ENCODE measurements around the gene TBC1D4. TPM values are rescaled to one million over a fixed set of nuclear protein-coding genes. Genes with fewer than 3 reads are reported as not detected.

Gene TBC1D4
- total RNA-seq, 1 experiment from 2014 or later, result 177 TPM

- Mint-ChIP-seq H3K27ac (ENCODE audit: unreplicated experiment) (no peak overlapping the region), H3K36me3 (ENCODE audit: insufficient read depth, unreplicated experiment) (no peaks in the 10 kb centered on the region), H3K9me3 (ENCODE audit: unreplicated experiment) (no peaks in the 10 kb centered on the region), H3K4me1 (ENCODE audit: low read depth, unreplicated experiment) (no peaks in the 10 kb centered on the region), H3K27me3 (ENCODE audit: insufficient read depth, unreplicated experiment) (peaks cover 3% of the 10 kb centered on the region), H3K4me3 (ENCODE audit: unreplicated experiment) (no peak overlapping the region)
- DNase-seq, result no peak
- TF ChIP-seq CTCF (IDR thresholded peaks at IDR 0.05; ENCODE audit: insufficient read depth in 1 of 2, low read depth in 1 of 2, low read length in 1 of 2, severe bottlenecking in 1 of 2, unreplicated experiment in 1 of 2), result no peak
- H3K4me3 ChIP-seq (ENCODE audit: low read depth, low read length), result no peak overlapping the region
- CTCF ChIA-PET, result no interaction called here
- no peaks in the 10 kb centered on the region for H3K4me1 ChIP-seq
- no peaks in the 10 kb centered on the region; the same call in 1 of the 2 replicates for H3K27me3 ChIP-seq (replicated peaks; ENCODE audit: control insufficient read depth, insufficient read depth, low read length)
- no peaks in the 10 kb centered on the region for H3K9me3 ChIP-seq
- H3K36me3 ChIP-seq (ENCODE audit: control insufficient read depth, insufficient read depth, low read length), result no peaks in the 10 kb centered on the region
- BruUV-seq (replicated peaks), result no TSS peak
- POLR2A ChIA-PET, result no interaction called here
- intact Hi-C loops (cut with micrococcal nuclease; ENCODE audit: unreplicated experiment), result no loop called here
These were observed 30.3 kb upstream of the TBC1D4 start for GRCh38 chr13:75512253-75512652.

- Mint-ChIP-seq H3K4me1 (ENCODE audit: low read depth, unreplicated experiment) (no peaks in the 10 kb centered on the region), H3K36me3 (ENCODE audit: insufficient read depth, unreplicated experiment) (no peaks in the 10 kb centered on the region), H3K9me3 (ENCODE audit: unreplicated experiment) (no peaks in the 10 kb centered on the region), H3K27me3 (ENCODE audit: insufficient read depth, unreplicated experiment) (peaks cover 3% of the 10 kb centered on the region), H3K27ac (ENCODE audit: unreplicated experiment) (no peak overlapping the region), H3K4me3 (ENCODE audit: unreplicated experiment) (no peak overlapping the region)
- Histone ChIP-seq H3K27me3 (replicated peaks; ENCODE audit: control insufficient read depth, insufficient read depth, low read length) (no peaks in the 10 kb centered on the region; the same call in 1 of the 2 replicates), H3K9me3 (no peaks in the 10 kb centered on the region), H3K36me3 (ENCODE audit: control insufficient read depth, insufficient read depth, low read length) (no peaks in the 10 kb centered on the region), H3K4me3 (ENCODE audit: low read depth, low read length) (no peak overlapping the region), H3K4me1 (no peaks in the 10 kb centered on the region)
- no peak for TF ChIP-seq CTCF (IDR thresholded peaks at IDR 0.05; ENCODE audit: insufficient read depth in 1 of 2, low read depth in 1 of 2, low read length in 1 of 2, severe bottlenecking in 1 of 2, unreplicated experiment in 1 of 2)
- BruUV-seq (replicated peaks), result no TSS peak
- ChIA-PET CTCF (no interaction called here), POLR2A (no interaction called here)
- no peak for DNase-seq
- intact Hi-C loops (cut with micrococcal nuclease; ENCODE audit: unreplicated experiment), result no loop called here
These were observed 29.2 kb upstream of the TBC1D4 start for GRCh38 chr13:75511051-75511625.

GRCh38 chr13:75508002-75508548 is 26.1 kb upstream of the TBC1D4 start:
- no peak for TF ChIP-seq CTCF (IDR thresholded peaks at IDR 0.05; ENCODE audit: insufficient read depth in 1 of 2, low read depth in 1 of 2, low read length in 1 of 2, severe bottlenecking in 1 of 2, unreplicated experiment in 1 of 2)
- CTCF ChIA-PET, result no interaction called here
- H3K4me3 ChIP-seq (ENCODE audit: low read depth, low read length), result no peak overlapping the region
- Mint-ChIP-seq H3K4me3 (ENCODE audit: unreplicated experiment) (no peak overlapping the region), H3K4me1 (ENCODE audit: low read depth, unreplicated experiment) (no peaks in the 10 kb centered on the region), H3K27ac (ENCODE audit: unreplicated experiment) (no peak overlapping the region), H3K36me3 (ENCODE audit: insufficient read depth, unreplicated experiment) (no peaks in the 10 kb centered on the region), H3K27me3 (ENCODE audit: insufficient read depth, unreplicated experiment) (no peaks in the 10 kb centered on the region), H3K9me3 (ENCODE audit: unreplicated experiment) (no peaks in the 10 kb centered on the region)
- no peaks in the 10 kb centered on the region; the same call in 1 of the 2 replicates for H3K27me3 ChIP-seq (replicated peaks; ENCODE audit: control insufficient read depth, insufficient read depth, low read length)
- intact Hi-C loops (cut with micrococcal nuclease; ENCODE audit: unreplicated experiment), result no loop called here
- no TSS peak for BruUV-seq (replicated peaks)
- no peaks in the 10 kb centered on the region for H3K9me3 ChIP-seq
- H3K36me3 ChIP-seq (ENCODE audit: control insufficient read depth, insufficient read depth, low read length), result no peaks in the 10 kb centered on the region
- no peak for DNase-seq
- POLR2A ChIA-PET, result no interaction called here
- no peaks in the 10 kb centered on the region for H3K4me1 ChIP-seq
